CD4-positive, alpha-beta T cell treated with Interleukin-17A for 1 hour (primary cell): ENCODE results near the gene CRELD1.
A peak's percentile ranks its signal among the peaks of the same experiment; 100 is the strongest.
"Not testable (repeated sequence)": the region's sequence is repeated elsewhere in the genome, so short reads cannot be mapped to it uniquely, and the experiment has no call there.

Experiments used
- DNase-seq: peaks from one replicate; pipeline ENCODE4 v3.0.0-alpha.2; 2020

CRELD1 gene

DNA sequence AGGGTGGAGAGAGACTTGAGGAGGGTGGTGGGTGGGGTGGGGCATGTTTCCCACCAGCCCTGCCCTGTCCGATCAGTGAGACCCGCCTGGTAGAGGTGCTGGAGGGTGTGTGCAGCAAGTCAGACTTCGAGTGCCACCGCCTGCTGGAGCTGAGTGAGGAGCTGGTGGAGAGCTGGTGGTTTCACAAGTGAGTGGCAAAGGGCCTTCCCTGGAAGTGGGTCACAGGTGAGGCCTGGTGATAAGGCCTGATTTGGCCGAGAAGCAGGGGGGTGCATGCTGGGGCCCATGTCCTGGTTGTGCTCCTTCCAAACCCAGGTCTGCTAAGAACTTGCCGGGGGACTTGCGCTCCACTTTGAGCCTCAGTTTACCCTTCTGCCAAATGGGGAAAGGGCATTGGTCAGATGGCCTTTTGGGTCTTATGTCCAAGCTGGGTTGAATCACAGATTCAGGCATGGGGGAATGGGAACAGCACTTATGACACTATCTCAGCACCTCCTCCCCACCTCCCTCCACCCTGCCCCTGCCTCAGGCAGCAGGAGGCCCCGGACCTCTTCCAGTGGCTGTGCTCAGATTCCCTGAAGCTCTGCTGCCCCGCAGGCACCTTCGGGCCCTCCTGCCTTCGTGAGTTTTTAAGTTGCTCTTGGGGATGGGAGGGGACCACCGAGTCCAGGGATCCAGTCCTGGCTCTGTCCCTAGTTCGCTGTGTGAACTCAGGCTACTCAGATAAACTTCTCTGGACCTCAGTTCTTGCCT is 4.0 kb downstream of the CRELD1 start:
- DNase-seq: no peak

DNA sequence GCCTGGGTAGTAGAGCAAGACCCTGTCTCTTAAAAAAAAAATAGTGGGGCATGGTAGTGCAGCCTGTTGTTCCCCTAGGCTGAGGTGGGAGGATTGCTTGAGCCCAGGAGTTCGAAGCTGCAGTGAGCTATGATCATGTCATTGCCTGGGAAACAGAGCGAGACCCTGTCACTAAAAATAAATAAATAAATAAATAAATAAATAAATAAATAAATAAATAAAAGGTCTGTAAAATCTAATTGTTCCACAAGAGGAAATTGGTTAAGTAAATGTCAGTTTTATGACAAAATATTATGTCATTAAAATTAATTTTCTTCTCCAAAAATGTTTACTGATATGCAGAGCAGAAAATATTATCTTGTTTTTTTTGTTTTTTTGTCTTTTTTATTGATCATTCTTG is 5.3 kb downstream of the CRELD1 start:
- DNase-seq: no peak

DNA sequence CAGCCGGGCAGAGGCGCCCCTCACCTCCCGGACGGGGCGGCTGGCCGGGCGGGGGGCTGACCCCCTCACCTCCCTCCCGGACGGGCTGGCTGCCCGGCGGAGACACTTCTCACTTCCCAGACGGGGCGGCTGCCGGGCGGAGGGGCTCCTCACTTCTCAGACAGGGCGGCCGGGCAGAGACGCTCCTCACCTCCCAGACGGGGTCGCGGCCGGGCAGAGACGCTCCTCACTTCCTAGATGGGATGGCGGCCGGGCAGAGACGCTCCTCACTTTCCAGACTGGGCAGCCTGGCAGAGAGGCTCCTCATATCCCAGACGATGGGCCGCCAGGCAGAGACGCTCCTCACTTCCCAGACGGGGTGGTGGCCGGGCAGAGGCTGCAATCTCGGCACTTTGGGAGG is 6.3 kb downstream of the CRELD1 start:
- not testable (repeated sequence) for DNase-seq

- DNase-seq: no peak
Measured at GRCh38 chr3:9940746-9941145, 7.1 kb downstream of the CRELD1 start.

DNA sequence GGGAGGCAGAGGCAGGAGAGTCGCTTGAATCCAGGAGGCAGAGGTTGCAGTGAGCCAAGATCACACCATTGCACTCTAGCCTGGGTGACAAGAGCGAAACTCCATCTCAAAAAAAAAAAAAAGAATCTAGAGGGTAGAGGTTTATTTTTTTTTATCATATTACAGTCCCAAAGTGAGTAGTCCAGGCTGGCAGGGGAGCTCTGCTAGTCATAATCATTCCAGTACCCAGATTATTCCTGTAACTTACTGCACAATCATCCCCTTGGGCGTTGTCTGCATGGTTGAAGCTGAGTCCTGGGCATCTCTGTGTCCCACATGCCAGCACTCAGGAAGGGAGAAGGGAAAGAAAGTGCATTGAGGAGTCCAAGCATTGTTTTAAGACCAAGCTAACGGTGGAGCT is 8.5 kb downstream of the CRELD1 start:
- DNase-seq: no peak

GRCh38 chr3:9942934-9943690 is 9.5 kb downstream of the CRELD1 start:
- no peak for DNase-seq

- no peak for DNase-seq
Measured at GRCh38 chr3:9944271-9944670, 10.6 kb downstream of the CRELD1 start.

- DNase-seq: no peak
Measured at GRCh38 chr3:9945358-9945757, 11.7 kb downstream of the CRELD1 start.

DNA sequence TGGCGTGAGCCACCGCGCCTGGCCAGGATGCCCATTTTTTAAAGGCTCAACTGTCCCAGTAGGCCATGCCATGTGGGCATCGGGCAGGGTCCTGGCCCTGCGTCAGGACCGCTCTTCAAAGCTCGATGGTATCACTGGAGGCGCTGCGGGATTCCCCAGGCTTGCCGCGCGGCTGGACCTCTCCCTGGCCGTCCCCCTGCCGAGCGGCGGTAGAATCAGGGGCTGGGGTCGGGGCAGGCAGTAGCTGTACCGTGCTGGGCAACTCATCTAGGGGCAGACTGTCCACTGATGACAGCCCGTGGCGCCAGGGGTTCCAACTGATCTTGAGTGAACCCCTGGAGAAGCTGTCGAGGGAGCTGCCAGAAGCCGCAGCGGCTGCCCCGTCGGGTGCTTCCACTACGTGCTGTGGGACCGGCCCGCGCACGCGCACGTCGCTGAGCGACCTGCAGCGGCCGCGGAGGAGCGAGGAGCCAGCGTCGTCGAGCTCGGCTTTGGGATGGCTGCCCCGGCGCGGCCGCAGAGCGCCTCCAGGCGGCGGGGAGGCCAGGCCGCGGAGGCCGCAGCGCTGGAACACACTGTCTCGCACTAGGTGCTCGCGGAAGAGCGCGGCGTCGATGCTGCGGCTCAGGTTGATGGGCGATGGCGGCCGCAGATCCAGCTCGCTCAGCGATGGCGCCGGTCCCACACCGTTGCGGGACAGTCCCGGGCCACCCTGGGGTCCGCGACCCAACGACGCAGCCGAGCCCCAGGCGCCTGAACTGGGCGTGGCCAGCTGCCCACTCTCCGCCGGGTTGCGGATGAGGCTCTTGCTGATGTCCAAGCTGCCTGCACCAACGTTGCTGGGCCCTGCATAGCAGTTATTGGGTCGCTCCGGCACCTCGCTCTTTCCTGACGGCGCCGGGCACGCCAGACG is 12.7 kb downstream of the CRELD1 start:
- DNase-seq: peak; percentile 84

DNA sequence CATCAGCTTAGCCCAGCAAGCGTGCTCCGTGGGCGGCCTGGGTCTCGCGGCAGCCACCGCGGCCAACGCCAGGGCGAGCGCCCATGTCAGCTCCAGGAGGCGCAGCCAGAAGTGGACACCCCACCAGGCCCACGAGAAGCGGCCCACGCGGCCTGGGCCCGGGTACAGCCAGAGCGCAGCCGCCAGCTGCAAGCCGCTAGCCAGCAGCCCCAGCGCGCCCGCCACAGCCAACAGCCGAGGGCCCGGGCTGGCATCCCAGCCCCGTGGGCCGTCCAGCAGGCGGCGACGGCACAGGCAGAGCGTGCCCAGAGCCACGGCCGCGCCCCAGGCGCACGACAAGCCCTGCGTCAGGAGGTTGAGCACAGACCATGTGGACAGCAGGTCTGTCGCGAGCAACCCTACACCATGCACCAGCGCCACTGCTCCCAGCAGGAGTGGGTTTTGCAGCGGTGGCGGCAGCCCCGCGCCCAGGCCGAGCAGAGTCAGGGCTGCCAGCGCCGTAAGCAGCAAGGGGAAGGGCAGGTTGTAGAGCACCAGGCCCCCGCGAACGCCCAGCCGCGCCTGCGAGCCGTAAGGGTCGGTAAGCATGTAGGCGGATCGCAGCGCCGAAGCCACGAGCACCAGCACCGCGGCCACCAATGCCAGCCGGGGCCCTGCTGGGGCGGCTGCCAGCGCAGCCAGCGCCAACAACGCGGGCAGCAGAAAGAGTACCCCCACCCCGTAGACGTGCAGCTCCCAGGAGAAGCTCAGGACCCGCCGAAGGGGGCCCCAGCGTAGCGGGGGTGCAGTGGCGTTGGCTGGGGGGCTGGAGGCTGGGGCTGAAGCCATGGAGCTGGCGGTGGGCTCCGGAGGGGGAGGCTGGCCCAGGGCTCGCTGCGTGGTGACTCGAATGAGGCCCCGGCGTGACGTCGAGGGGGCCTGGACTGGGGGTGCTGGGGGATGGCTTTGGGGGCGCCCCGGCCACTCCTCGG is 13.7 kb downstream of the CRELD1 start:
- no peak for DNase-seq

DNA sequence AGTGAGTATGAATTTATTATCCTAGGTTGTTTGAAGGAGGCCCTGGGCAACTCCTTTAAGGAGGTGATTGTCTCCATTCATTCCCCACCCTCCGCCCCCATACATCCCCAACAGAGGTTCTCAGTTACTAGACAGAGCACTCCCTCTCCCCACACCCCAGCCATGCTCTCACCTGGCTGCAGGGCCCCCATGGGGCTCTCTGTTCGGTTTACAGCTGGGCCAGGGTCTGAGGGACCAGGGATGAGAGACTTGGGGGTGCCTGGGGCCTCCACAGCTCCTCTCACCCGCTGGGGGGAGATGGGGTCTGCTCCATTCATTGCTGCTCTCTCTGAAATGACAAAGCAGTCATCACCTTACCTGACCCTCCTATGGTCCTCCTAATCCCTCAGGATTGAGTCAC is 15.0 kb downstream of the CRELD1 start:
- DNase-seq: no peak

DNA sequence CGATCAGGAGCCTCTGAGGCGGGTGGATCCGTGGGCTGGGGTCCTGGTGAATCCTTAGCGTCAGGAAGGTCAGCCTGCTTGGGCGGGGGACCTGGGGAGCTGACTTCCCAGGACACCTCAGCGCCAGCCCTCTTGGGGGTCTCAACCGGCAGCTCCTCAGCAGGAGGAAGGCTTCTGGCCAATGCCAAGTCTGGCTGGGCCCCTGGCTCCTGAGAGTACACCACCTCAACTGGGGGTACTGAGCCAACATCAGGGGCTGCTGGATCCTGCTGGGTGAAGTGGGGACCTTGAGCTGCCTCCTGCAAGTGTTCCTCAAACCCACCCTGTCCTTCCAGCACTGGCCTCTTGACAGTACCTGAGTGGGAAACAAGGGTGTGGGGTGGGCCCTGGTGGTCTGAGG is 15.5 kb downstream of the CRELD1 start:
- DNase-seq: no peak

GRCh38 chr3:9949626-9950025 is 16.0 kb downstream of the CRELD1 start:
- DNase-seq: no peak

- DNase-seq: no peak
Measured at GRCh38 chr3:9951126-9951525, 17.5 kb downstream of the CRELD1 start.

DNA sequence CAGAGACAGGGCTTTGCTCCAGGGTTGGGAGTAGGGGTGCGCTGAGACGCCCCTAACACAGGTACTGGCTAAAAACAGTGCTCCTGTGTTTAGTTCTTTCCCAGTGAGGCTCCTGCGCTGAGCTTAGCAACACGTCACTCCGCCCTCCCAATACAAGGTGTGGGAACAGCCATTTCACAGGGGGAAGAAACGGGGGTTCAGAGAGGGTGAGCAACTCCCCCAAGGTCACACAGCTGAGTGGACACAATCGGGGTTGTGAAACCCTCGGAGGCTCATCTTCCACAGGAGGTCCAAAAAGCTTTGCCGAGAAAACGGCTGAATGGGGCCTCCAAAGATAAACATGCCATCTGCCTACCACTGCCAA is 17.9 kb downstream of the CRELD1 start:
- no peak for DNase-seq

GRCh38 chr3:9951962-9952805 is 18.6 kb downstream of the CRELD1 start, which contains the start of gene PRRT3:
Gene PRRT3 (minus strand): TSS chr3:9952408. CDS start chr3:9950115, 2,293 bp downstream.
- peak; percentile 51 for DNase-seq

DNA sequence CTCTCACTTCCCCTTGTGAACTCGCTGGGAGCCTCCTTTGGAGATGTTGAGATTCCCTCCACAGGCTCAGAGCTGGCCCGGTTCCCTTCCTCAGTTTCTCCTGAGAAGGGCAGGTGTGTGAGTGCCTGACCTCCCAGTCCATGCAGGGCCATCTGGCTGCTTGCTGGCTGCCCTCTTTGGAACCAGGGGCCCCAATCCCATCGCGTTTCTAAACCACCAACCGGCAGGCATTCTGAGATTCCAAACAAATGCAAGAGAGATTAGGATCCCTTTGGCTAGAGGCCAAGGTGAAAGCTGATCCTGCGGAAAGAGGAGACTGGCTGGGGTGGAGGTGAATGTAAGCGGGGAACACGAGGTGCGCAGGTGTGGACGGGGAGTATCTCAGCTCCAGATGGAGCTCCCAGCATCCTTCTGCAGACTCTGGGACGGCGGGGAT is 21.5 kb downstream of the CRELD1 start:
- DNase-seq: no peak

DNA sequence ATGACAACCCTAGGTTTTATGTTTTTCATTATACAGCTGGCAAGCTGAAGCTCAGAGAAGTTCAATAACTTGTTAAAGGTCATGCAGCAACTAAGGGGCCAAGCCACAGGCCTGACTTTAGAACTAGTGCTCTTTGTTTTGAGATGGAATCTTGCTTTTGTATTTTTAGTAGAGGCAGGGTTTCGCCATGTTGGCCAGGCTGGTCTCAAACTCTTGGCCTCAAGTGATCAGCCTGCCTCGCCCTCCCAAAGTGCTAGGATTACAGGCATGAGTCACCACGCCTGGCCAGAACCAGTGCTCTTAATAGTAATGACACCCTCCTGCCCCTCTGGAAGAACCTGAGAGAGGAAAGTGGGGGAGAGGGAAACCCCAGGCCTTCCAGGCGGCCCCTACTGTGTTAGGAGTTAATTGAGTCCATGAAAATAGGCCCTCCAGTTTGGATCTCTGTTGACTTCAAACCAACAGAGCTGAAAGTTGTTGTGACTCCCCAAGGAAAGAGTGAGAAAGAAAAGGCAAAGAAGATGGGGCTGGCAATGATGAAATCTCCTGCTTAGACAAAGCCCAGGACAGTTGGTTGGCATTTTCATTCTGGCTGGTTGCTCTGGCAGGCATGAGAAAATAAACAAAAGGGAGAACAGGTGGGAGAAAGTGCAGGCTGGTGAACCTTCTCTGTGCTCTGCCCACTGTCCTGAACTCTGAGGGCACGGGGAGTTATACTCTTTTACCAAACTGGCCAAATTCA is 22.1 kb downstream of the CRELD1 start:
- DNase-seq: no peak

GRCh38 chr3:9957214-9957613 is 23.6 kb downstream of the CRELD1 start:
- no peak for DNase-seq

- no peak for DNase-seq
Measured at GRCh38 chr3:9965200-9965875, 31.7 kb downstream of the CRELD1 start.
